ENCODE data around the gene ADAMTS18.
A peak's percentile ranks its signal among the peaks of the same experiment; 100 is the strongest.
"Not testable (repeated sequence)": the region's sequence is repeated elsewhere in the genome, so short reads cannot be mapped to it uniquely, and the experiment has no call there.

Gene ADAMTS18

DNA sequence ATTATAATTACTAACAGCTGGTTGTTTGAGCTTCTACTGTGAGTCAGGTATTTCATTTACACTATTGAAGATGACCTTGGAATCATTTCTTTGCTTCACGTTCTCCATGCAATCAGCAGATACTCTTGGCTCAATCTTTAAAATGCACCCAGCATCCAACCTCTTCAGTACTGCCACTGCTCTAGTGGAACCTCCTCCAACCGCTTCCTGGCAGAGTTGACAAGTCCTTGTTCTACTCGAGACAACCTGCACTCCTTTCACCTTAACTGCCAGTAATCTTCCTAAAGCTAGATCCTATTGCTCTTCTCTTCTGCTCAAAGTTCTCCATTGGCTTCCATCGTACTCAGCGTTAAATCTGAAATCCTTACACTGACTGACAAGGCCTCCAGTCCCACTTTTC, 149.2 kb downstream of the ADAMTS18 start:
- Histone ChIP-seq H3K27me3 (ENCODE audit: insufficient read depth, low read depth) (no peaks in the 10 kb centered on the region), H3K4me1 (ENCODE audit: low read depth, poor library complexity, severe bottlenecking) (no peaks in the 10 kb centered on the region), H3K27ac (no peak overlapping the region), H3K36me3 (ENCODE audit: insufficient read depth) (no peaks in the 10 kb centered on the region), H3K4me3 (IDR thresholded peaks at IDR 0.05; ENCODE audit: insufficient read depth, low read depth, low read length) (no peak overlapping the region), H3K79me2 (ENCODE audit: insufficient read depth, low read depth) (no peaks in the 10 kb centered on the region), H3K9ac (no peak overlapping the region), H4K20me1 (ENCODE audit: insufficient read depth) (no peaks in the 10 kb centered on the region), H2AFZ (ENCODE audit: low read depth) (no peak overlapping the region), H3K4me2 (no peak overlapping the region)
- TF ChIP-seq, protein P1, sequence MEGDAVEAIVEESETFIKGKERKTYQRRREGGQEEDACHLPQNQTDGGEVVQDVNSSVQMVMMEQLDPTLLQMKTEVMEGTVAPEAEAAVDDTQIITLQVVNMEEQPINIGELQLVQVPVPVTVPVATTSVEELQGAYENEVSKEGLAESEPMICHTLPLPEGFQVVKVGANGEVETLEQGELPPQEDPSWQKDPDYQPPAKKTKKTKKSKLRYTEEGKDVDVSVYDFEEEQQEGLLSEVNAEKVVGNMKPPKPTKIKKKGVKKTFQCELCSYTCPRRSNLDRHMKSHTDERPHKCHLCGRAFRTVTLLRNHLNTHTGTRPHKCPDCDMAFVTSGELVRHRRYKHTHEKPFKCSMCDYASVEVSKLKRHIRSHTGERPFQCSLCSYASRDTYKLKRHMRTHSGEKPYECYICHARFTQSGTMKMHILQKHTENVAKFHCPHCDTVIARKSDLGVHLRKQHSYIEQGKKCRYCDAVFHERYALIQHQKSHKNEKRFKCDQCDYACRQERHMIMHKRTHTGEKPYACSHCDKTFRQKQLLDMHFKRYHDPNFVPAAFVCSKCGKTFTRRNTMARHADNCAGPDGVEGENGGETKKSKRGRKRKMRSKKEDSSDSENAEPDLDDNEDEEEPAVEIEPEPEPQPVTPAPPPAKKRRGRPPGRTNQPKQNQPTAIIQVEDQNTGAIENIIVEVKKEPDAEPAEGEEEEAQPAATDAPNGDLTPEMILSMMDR (conservative IDR thresholded peaks at IDR 0.05; ENCODE audit: low read depth, low read length) = no peak

DNA sequence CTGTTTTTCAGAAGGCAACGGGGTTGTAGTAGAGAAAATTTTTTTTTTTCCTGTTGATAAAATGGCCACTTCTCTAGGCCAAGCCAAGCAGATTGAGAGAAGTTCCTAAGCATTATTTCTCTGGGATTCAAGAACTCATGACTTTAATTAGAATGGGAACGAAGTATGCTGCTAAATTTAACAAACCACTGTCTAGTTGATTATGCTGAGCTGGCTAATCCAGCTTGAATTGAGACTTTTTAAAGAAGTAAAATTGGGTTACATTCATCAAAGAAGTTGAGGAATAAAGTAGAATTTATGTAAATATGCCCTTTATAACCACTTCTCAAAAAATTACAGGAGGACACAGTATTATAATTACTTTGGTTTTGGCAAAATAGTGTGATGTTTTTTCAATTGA, 152.5 kb downstream of the ADAMTS18 start:
- Histone ChIP-seq H3K79me2 (ENCODE audit: insufficient read depth, low read depth) (no peaks in the 10 kb centered on the region), H2AFZ (ENCODE audit: low read depth) (no peak overlapping the region), H3K4me3 (IDR thresholded peaks at IDR 0.05; ENCODE audit: insufficient read depth, low read depth, low read length) (no peak overlapping the region), H3K9ac (no peak overlapping the region), H3K36me3 (ENCODE audit: insufficient read depth) (no peaks in the 10 kb centered on the region), H3K4me1 (ENCODE audit: low read depth, poor library complexity, severe bottlenecking) (peaks cover 6% of the 10 kb centered on the region), H3K4me2 (no peak overlapping the region), H3K27me3 (ENCODE audit: insufficient read depth, low read depth) (no peaks in the 10 kb centered on the region), H4K20me1 (ENCODE audit: insufficient read depth) (no peaks in the 10 kb centered on the region), H3K27ac (no peak overlapping the region)
- TF ChIP-seq, protein P1 (conservative IDR thresholded peaks at IDR 0.05; ENCODE audit: low read depth, low read length) = no peak

DNA sequence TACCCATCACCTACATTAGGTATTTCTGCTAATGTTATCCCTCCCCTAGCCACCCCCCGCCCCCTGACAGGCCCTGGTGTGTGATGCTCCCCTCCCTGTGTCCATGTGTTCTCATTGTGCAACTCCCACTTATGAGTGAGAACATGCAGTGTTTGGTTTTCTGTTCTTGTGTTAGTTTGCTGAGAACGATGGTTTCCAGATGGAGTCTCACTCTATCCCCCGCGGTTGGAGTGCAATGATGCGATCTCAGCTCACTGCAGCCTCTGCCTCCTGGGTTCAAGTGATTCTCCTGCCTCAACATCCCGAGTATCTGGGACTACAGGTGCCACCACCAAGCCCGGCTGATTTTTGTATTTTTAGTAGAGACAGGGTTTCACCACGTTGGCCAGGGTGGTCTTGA, 155.5 kb downstream of the ADAMTS18 start:
- H3K36me3 ChIP-seq (ENCODE audit: insufficient read depth); H3K4me2 ChIP-seq; H4K20me1 ChIP-seq (ENCODE audit: insufficient read depth); H3K9ac ChIP-seq; H3K27ac ChIP-seq; H3K27me3 ChIP-seq (ENCODE audit: insufficient read depth, low read depth); H2AFZ ChIP-seq (ENCODE audit: low read depth); H3K79me2 ChIP-seq (ENCODE audit: insufficient read depth, low read depth); H3K4me3 ChIP-seq (IDR thresholded peaks at IDR 0.05; ENCODE audit: insufficient read depth, low read depth, low read length): not testable (repeated sequence)
- peaks cover 22% of the 10 kb centered on the region for H3K4me1 ChIP-seq (ENCODE audit: low read depth, poor library complexity, severe bottlenecking)

DNA sequence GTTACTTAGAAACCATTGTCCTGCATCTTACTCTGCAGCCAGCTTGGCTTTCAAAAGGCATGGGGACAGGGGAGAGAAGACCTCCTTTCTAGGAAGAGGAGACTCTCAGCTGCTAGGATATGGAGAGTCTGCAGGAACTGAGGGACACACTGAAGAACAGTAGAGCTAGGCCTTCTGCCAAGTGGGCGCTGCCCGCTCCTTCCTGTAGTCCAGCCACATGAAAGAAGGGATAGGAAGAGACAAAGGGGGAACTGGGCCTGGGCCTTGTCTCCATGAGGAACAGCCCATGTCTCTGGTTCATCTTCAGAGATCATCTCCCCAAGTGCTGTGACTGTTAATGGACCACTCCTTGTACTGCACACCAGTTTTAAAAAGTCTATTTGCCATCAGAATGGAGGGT, 157.3 kb downstream of the ADAMTS18 start:
- Histone ChIP-seq H3K9ac (no peak overlapping the region), H4K20me1 (ENCODE audit: insufficient read depth) (no peaks in the 10 kb centered on the region), H3K4me1 (ENCODE audit: low read depth, poor library complexity, severe bottlenecking) (peaks cover 36% of the 10 kb centered on the region), H3K79me2 (ENCODE audit: insufficient read depth, low read depth) (no peaks in the 10 kb centered on the region), H3K36me3 (ENCODE audit: insufficient read depth) (no peaks in the 10 kb centered on the region), H3K27me3 (ENCODE audit: insufficient read depth, low read depth) (no peaks in the 10 kb centered on the region), H3K27ac (no peak overlapping the region), H3K4me3 (IDR thresholded peaks at IDR 0.05; ENCODE audit: insufficient read depth, low read depth, low read length) (no peak overlapping the region), H2AFZ (ENCODE audit: low read depth) (no peak overlapping the region), H3K4me2 (peak overlapping the region; percentile 11; the same call in 1 of the 2 replicates)
- TF ChIP-seq, protein P1 (conservative IDR thresholded peaks at IDR 0.05; ENCODE audit: low read depth, low read length) = no peak

DNA sequence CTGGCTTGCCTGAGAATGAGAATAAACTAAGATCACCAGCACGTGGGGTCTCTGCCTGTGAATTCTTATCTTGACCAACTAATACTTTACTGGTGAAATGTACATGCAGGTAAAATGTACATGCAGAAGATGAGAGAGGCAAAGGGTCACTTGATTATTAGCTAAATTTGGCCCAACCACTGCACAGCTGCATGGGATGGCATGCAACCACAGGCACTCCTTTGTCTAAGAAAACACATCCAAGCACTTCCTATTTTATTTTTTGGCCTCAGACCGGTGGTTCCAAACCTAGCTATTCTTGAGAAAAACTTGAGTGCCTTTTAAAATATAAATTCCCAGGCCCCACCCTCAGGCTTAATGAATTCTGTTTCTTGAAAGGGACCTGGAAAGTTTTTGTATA, 157.7 kb downstream of the ADAMTS18 start:
- Histone ChIP-seq H3K4me1 (ENCODE audit: low read depth, poor library complexity, severe bottlenecking) (peaks cover 36% of the 10 kb centered on the region), H3K4me2 (peak overlapping the region; percentile 11; the same call in 1 of the 2 replicates), H3K36me3 (ENCODE audit: insufficient read depth) (no peaks in the 10 kb centered on the region), H2AFZ (ENCODE audit: low read depth) (no peak overlapping the region), H4K20me1 (ENCODE audit: insufficient read depth) (no peaks in the 10 kb centered on the region), H3K27ac (no peak overlapping the region), H3K27me3 (ENCODE audit: insufficient read depth, low read depth) (no peaks in the 10 kb centered on the region), H3K4me3 (IDR thresholded peaks at IDR 0.05; ENCODE audit: insufficient read depth, low read depth, low read length) (no peak overlapping the region), H3K9ac (no peak overlapping the region), H3K79me2 (ENCODE audit: insufficient read depth, low read depth) (no peaks in the 10 kb centered on the region)
- TF ChIP-seq, protein P1 (conservative IDR thresholded peaks at IDR 0.05; ENCODE audit: low read depth, low read length) = no peak

All from KMS-11 (cell line).